GM19240 (cell line): Measurements from ENCODE around the gene CDK16.
A peak's percentile ranks its signal among the peaks of the same experiment; 100 is the strongest.

Experiments used
- DNase-seq: peaks from one replicate; pipeline ENCODE4 v3.0.0; 2011; ENCODE audit warnings: low spot score; ENCODE audit not compliant: insufficient read length

Gene CDK16

DNA sequence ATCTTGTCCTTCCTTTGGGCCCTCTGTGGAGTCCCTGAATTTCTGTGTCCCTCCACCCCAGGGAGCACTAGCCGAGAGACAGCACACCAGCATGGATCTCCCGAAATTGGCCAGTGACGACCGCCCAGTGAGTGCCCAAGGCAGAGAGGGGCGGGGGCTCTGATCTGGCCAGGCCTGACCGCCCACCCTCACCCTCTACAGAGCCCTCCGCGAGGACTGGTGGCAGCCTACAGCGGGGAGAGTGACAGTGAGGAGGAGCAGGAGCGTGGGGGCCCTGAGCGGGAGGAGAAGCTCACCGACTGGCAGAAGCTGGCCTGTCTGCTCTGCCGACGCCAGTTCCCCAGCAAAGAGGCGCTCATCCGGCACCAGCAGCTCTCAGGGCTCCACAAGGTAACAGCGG, 33.2 kb upstream of the CDK16 start:
- no peak for DNase-seq

- no peak for DNase-seq
These were observed 32.3 kb upstream of the CDK16 start for GRCh38 chrX:47186096-47186740.

DNA sequence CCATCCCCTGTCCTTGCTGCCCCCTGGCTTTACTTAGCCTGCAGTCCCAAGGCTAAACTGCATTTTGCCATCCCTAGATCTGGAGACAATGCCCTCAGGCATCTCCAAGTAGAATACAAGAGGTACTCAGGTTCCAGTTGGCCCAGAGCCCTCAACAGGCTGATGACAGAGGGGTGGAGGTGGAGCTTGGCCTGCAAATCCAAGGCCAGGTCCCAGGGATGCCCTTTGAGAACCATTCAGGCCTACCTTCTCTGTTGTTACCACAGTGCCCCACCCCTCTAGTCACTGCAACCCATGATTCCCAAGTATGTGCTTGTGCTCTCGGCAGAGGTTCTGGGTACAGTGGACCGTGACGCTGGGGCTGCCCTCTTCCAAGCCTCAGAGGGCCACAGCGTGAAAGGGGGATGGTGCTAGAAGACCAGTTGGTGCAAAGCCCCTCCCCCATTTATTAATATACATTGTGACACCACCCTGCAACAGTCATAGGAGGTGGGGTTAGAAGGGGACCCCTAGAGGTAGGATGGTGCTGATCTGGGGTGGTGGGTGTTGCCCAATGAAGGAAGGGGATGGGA, 31.3 kb upstream of the CDK16 start:
- DNase-seq = no peak

DNA sequence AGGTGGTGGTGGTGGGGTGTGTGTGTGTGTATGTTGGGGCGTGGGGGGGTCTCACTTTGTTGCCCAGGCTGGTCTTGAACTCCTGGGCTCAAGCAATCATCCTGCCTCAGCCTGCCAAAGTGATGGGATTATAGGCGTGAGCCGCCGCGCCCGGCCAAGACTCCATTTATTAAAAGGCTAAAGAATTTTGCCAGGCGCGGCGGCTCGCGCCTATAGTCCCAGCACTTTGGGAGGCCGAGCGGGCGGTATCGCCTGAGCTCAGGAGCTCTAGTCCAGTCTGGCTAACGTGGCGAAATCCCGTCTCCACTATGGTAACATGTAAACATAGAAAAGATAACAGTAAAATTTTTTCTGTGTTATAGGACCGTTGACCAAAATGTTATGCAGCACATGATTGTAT, 28.6 kb upstream of the CDK16 start:
- no peak for DNase-seq

- peak; percentile 87 for DNase-seq
These were observed 27.8 kb upstream of the CDK16 start for GRCh38 chrX:47190445-47191269.

GRCh38 chrX:47191331-47191730, 27.1 kb upstream of the CDK16 start:
- DNase-seq = no peak

GRCh38 chrX:47191806-47192401, 26.6 kb upstream of the CDK16 start:
- DNase-seq = no peak

GRCh38 chrX:47193475-47194193, 24.8 kb upstream of the CDK16 start, which contains the start of gene UBA1:
TSS of gene UBA1 (plus strand) at chrX:47193829. CDS start at chrX:47198803, 4,974 bp downstream.
- peak; percentile 93 for DNase-seq

- DNase-seq = no peak
These were observed 24.2 kb upstream of the CDK16 start for GRCh38 chrX:47194194-47194787.

- DNase-seq = no peak
These were observed 22.4 kb upstream of the CDK16 start for GRCh38 chrX:47196098-47196497.

- no peak for DNase-seq
These were observed 21.0 kb upstream of the CDK16 start for GRCh38 chrX:47197526-47197925.

GRCh38 chrX:47198026-47198686, 20.3 kb upstream of the CDK16 start:
- DNase-seq = no peak

GRCh38 chrX:47198687-47199080, 19.8 kb upstream of the CDK16 start:
- DNase-seq = no peak

DNA sequence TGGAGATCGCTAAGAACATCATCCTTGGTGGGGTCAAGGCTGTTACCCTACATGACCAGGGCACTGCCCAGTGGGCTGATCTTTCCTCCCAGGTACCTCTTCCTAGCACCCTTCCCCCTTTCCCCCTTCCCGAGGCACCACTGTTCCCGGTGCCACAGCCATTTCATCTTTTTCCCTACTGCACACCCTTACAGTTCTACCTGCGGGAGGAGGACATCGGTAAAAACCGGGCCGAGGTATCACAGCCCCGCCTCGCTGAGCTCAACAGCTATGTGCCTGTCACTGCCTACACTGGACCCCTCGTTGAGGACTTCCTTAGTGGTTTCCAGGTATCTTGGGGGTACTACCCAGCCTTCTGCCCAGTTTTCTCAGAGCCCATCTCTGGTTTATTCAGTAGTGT, 19.2 kb upstream of the CDK16 start:
- DNase-seq = no peak

- DNase-seq = no peak
These were observed 17.9 kb upstream of the CDK16 start for GRCh38 chrX:47200385-47201150.

- no peak for DNase-seq
These were observed 17.0 kb upstream of the CDK16 start for GRCh38 chrX:47201345-47201944.

GRCh38 chrX:47202316-47202715, 16.2 kb upstream of the CDK16 start:
- no peak for DNase-seq

GRCh38 chrX:47202877-47203276, 15.6 kb upstream of the CDK16 start:
- no peak for DNase-seq

- DNase-seq = no peak
These were observed 13.5 kb upstream of the CDK16 start for GRCh38 chrX:47204970-47205369.
